Right lobe of liver (tissue), 4 donors: ENCODE measurements around the gene GALNT2.

ENCODE experiments used
- CTCF ChIP-seq, 4 donors: fragments of 200-600 bp in 3 of 4; fragments of 450-650 bp in 1 of 4; IDR thresholded peaks; one replicate each; pipeline versions ENCODE4 v1.5.1 to v1.8.0; 2016 to 2022; ENCODE audit warnings: antibody characterized with exemption in 4 of 4, mild to moderate bottlenecking in 2 of 4
- POLR2A ChIP-seq: fragments of 450-650 bp; IDR thresholded peaks from one replicate; pipeline ENCODE4 v1.6.1; 2017; ENCODE audit warnings: antibody characterized with exemption, mild to moderate bottlenecking
- donor health status: DM: no; HTN: no; CAD: no.
- donor health status: DM: no; HTN: no; CAD: no.
- donor health status: DM: no; HTN: yes; CAD: no.

DNA sequence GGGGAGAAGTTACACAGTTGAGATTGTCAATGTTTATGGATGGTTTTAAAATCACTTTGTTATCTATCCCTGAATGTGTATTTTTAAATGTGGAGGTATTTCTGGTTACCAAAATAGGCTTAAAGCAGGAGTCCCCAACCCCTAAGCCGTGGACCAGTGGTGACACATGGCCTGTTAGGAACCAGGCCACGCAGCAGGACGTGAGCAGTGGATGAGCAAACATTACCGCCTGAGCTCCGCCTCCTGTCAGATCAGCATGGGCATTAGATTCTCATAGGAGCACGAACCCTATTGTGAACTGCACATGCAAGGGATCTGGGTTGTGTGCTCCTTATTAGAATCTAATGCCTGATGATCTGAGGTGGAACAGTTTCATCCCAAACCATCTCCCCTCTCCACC lies 151.6 kb downstream of the GALNT2 start:
- TF ChIP-seq CTCF (IDR thresholded peaks at IDR 0.05): no peak
- TF ChIP-seq POLR2A: no peak
